SU-DHL-6 (cell line): ENCODE data around the gene BPIFB2.

Experiments
- H2AFZ ChIP-seq: fragments of 200-600 bp; sonication (generic); 2 replicates; pipeline ENCODE4 v1.6.1; 2014; ENCODE audit warnings: low read depth, mild to moderate bottlenecking, moderate library complexity, mixed read lengths, antibody characterized with exemption, low read length; ENCODE audit not compliant: severe bottlenecking
- H3F3A ChIP-seq: fragments of 200-600 bp; shearing (Covaris generic); 2 replicates; pipeline ENCODE4 v1.6.0; 2016; ENCODE audit warnings: antibody characterized with exemption, mild to moderate bottlenecking; ENCODE audit not compliant: insufficient read depth
- H3K27ac ChIP-seq: fragments of 200-600 bp; sonication (generic); 2 replicates; pipeline ENCODE4 v1.5.1; 2016; ENCODE audit warnings: low read depth, mild to moderate bottlenecking, low read length, moderate library complexity, mixed read lengths
- H3K27me3 ChIP-seq: fragments of 200-600 bp; sonication (generic), shearing (Covaris generic); 2 replicates; pipeline ENCODE4 v1.6.0; 2014; ENCODE audit warnings: mild to moderate bottlenecking, low read length
- H3K36me3 ChIP-seq: fragments of 200-600 bp; sonication (generic); 2 replicates; pipeline ENCODE4 v1.6.1; 2014; ENCODE audit warnings: mild to moderate bottlenecking, low read length, mixed read lengths
- H3K4me2 ChIP-seq: fragments of 300-600, 200-600 bp; shearing (Covaris generic), sonication (generic); 2 replicates; pipeline ENCODE4 v1.6.0; 2014; ENCODE audit warnings: low read length, low read depth, mild to moderate bottlenecking; ENCODE audit not compliant: poor library complexity, severe bottlenecking
- H3K4me3 ChIP-seq: fragments of 200-600 bp; sonication (generic); 2 replicates; pipeline ENCODE4 v1.5.1; 2014; ENCODE audit warnings: antibody characterized with exemption, low read length, mild to moderate bottlenecking, mixed read lengths; ENCODE audit not compliant: insufficient read depth, poor library complexity, severe bottlenecking
- H3K79me2 ChIP-seq: fragments of 200-600 bp; sonication (generic); 2 replicates; pipeline ENCODE4 v1.6.1; 2014; ENCODE audit warnings: mild to moderate bottlenecking, low read length, moderate library complexity; ENCODE audit not compliant: insufficient read depth
- H3K9ac ChIP-seq: fragments of 200-600 bp; sonication (generic); 2 replicates; pipeline ENCODE4 v1.7.0; 2014; ENCODE audit warnings: mild to moderate bottlenecking, low read length
- H3K9me2 ChIP-seq: fragments of 200-600 bp; sonication (generic); replicated peaks from 2 replicates; pipeline ENCODE4 v1.6.1; 2014; ENCODE audit warnings: low read length; ENCODE audit not compliant: insufficient read depth
- H3K9me3 ChIP-seq: fragments of 200-600 bp; sonication (generic); 2 replicates; pipeline ENCODE4 v1.6.1; 2014; ENCODE audit warnings: low read length, mixed read lengths; ENCODE audit not compliant: insufficient read depth
- H4K20me1 ChIP-seq: fragments of 200-600 bp; sonication (generic); 2 replicates; pipeline ENCODE4 v1.6.1; 2014; ENCODE audit warnings: low read depth, mild to moderate bottlenecking, antibody characterized with exemption, low read length, moderate library complexity, mixed read lengths
- EZH2phosphoT487 ChIP-seq: fragments of 200-600 bp; sonication (generic), shearing (Covaris generic); conservative IDR thresholded peaks from 2 replicates; pipeline ENCODE4 v1.6.1; 2018; ENCODE audit warnings: mild to moderate bottlenecking, antibody characterized with exemption, low read length, moderate library complexity, mixed read lengths
- TF ChIP-seq, protein P1 (sequence below): fragments of 200-600 bp; sonication (generic); IDR thresholded peaks from one replicate; pipeline ENCODE4 v1.5.1; 2017; ENCODE audit warnings: antibody characterized with exemption, mild to moderate bottlenecking, low read length, moderate library complexity; ENCODE audit not compliant: insufficient read depth, poor library complexity, severe bottlenecking

BPIFB2 gene

DNA sequence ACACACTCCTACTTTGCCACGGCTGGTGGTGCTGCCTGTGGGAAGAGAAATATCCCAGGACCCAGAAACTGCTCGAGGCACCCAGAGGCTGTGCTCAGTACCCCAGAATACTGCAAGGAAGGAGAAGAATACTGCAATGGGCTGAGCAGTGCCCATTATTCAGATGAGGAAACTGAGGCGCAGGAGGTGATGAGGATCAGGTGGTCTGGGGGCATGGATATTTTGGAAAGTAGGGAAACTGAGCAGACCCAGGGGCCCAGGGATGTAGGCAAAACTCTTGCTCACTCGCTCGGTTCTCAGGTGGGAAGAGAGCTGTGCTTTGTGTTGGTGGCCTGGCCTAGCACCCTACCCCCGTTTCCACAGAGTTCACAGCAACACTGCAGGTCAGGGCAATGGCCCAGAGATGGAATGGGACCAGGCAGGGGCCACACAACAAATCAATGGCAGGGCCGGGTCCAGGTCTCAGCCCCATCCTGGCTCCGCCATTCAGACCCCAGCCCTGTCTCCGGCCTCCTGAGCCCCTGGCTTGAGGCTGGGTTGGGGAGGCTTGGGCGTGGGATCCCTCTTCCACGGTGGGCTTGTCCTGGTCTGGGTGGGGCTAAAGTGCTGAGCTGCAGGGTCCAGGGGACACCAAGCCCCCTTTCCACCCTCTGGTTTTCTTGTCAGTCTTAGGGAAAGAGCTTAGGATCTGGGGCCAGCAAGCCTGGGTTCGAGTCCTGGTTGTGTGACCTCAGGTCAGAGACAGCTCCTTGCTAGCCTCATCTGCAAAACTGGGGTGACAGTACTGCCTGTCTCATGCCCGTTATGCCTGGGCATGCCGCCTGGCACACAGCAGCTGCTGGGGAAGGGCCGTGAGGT, 37.2 kb upstream of the BPIFB2 start:
- TF ChIP-seq, protein P1, sequence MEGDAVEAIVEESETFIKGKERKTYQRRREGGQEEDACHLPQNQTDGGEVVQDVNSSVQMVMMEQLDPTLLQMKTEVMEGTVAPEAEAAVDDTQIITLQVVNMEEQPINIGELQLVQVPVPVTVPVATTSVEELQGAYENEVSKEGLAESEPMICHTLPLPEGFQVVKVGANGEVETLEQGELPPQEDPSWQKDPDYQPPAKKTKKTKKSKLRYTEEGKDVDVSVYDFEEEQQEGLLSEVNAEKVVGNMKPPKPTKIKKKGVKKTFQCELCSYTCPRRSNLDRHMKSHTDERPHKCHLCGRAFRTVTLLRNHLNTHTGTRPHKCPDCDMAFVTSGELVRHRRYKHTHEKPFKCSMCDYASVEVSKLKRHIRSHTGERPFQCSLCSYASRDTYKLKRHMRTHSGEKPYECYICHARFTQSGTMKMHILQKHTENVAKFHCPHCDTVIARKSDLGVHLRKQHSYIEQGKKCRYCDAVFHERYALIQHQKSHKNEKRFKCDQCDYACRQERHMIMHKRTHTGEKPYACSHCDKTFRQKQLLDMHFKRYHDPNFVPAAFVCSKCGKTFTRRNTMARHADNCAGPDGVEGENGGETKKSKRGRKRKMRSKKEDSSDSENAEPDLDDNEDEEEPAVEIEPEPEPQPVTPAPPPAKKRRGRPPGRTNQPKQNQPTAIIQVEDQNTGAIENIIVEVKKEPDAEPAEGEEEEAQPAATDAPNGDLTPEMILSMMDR: no peak
- TF ChIP-seq EZH2phosphoT487: no peak
- no peak overlapping the region for H3K4me2 ChIP-seq
- no peaks in the 10 kb centered on the region for H3K9me3 ChIP-seq
- no peak overlapping the region for H3K4me3 ChIP-seq
- H3K36me3 ChIP-seq: no peaks in the 10 kb centered on the region
- H3K27me3 ChIP-seq: no peaks in the 10 kb centered on the region
- H3K27ac ChIP-seq: no peak overlapping the region
- H2AFZ ChIP-seq: no peak overlapping the region
- no peaks in the 10 kb centered on the region for H3K79me2 ChIP-seq
- no peaks in the 10 kb centered on the region for H3F3A ChIP-seq
- no peak overlapping the region for H3K9ac ChIP-seq
- H3K9me2 ChIP-seq: no peaks in the 10 kb centered on the region
- H4K20me1 ChIP-seq: no peaks in the 10 kb centered on the region

DNA sequence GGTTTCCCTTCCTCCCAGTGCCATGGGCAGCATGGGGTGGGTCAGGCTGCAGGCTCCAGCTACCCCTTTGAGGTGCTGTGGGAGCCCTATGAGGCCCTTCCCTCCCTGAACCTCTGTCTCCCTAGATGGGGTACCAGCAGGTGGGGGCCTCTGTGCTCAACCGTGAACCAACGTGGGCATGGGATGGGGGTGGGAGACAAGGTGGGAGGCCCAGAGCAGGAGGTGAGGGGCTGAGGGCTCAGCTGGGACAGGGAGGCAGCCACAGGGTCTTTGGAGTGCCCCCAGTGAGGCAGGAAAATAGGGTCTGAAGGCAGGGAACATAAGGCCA, 36.6 kb upstream of the BPIFB2 start:
- no peaks in the 10 kb centered on the region for H3F3A ChIP-seq
- no peak overlapping the region for H3K27ac ChIP-seq
- H4K20me1 ChIP-seq: no peaks in the 10 kb centered on the region
- H3K9me3 ChIP-seq: no peaks in the 10 kb centered on the region
- H2AFZ ChIP-seq: peak overlapping the region; percentile 95
- H3K79me2 ChIP-seq: no peaks in the 10 kb centered on the region
- no peaks in the 10 kb centered on the region for H3K27me3 ChIP-seq
- no peaks in the 10 kb centered on the region for H3K9me2 ChIP-seq
- H3K4me2 ChIP-seq: no peak overlapping the region
- TF ChIP-seq, protein P1: no peak
- no peak for TF ChIP-seq EZH2phosphoT487
- no peak overlapping the region for H3K9ac ChIP-seq
- no peaks in the 10 kb centered on the region for H3K36me3 ChIP-seq
- H3K4me3 ChIP-seq: no peak overlapping the region

DNA sequence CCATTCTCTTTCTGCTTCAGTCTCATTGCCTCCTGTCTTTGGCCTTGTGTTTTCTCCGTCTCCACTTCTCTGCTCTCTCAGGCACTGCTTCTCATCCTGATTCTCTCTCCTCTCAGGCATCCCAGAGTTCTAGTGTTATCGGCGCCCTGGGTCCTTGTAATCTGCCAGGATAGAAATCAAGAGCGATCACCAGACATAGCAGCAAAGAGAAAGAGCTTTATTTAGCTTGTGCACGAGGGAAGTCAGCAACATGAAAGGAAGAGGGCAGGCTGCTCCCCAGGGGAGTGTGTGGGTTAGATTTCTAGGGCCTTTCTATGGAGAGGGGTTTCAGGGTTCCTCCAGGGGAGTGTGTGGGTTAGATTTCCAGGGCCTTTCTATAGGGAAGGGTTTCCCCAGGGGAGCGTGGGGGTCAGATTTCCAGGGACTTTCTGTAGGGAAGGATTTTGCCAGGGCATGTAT, 35.8 kb upstream of the BPIFB2 start:
- Histone ChIP-seq H3F3A (no peaks in the 10 kb centered on the region), H3K27me3 (no peaks in the 10 kb centered on the region), H3K36me3 (no peaks in the 10 kb centered on the region), H3K27ac (peak overlapping the region; percentile 89), H4K20me1 (no peaks in the 10 kb centered on the region), H2AFZ (peak overlapping the region; percentile 95), H3K9me3 (no peaks in the 10 kb centered on the region), H3K79me2 (no peaks in the 10 kb centered on the region), H3K4me3 (peak overlapping the region; percentile 1), H3K9me2 (no peaks in the 10 kb centered on the region), H3K4me2 (peak overlapping the region; percentile 45), H3K9ac (peak overlapping the region; percentile 42)
- TF ChIP-seq, protein P1: no peak
- TF ChIP-seq EZH2phosphoT487: no peak
